Gastrocnemius medialis (tissue), 4 donors: Measurements from ENCODE around the gene MRPL50.

Source experiments
- CTCF ChIP-seq, 5 experiments: fragments of 450-650 bp in 3 of 5; fragments of 200-600 bp in 2 of 5; sonication (generic) in 2 of 5; IDR thresholded peaks in 4 of 5; conservative IDR thresholded peaks in 1 of 5; 1 replicate in 4 of 5; 2 replicates in 1 of 5; pipeline ENCODE4 v1.5.1; 2016 to 2019; ENCODE audit warnings: antibody characterized with exemption in 5 of 5, mild to moderate bottlenecking in 3 of 5, moderate library complexity in 3 of 5
- POLR2A ChIP-seq, 2 donors: fragments of 450-650 bp; IDR thresholded peaks; one replicate each; pipeline ENCODE4 v1.6.1; 2017; ENCODE audit warnings: antibody characterized with exemption in 2 of 2, mild to moderate bottlenecking in 2 of 2, moderate library complexity in 2 of 2

- no peak for TF ChIP-seq CTCF (IDR thresholded peaks at IDR 0.05 in 4 of 5, conservative IDR thresholded peaks at IDR 0.05 in 1 of 5)
- TF ChIP-seq POLR2A (IDR thresholded peaks at IDR 0.05), result no peak
Measured at GRCh38 chr9:101399643-101399970, 1.2 kb upstream of the MRPL50 start.
